HL-60/S4 treated with phorbol 12-myristate 13-acetate at 8.2 ng/mL for 4 days and 3 days (cell line): ENCODE measurements around the gene CCNL2.
"Not testable (repeated sequence)": the region's sequence is repeated elsewhere in the genome, so short reads cannot be mapped to it uniquely, and the experiment has no call there.

Source experiments
- in situ Hi-C: fragments of 300-500 bp; cut with MboI; formaldehyde crosslinking; loops from 2 replicates; pipeline ENCODE4 v1.15.0; 2022; ENCODE audit warnings: low sequenced_read_pairs

The CCNL2 gene

DNA sequence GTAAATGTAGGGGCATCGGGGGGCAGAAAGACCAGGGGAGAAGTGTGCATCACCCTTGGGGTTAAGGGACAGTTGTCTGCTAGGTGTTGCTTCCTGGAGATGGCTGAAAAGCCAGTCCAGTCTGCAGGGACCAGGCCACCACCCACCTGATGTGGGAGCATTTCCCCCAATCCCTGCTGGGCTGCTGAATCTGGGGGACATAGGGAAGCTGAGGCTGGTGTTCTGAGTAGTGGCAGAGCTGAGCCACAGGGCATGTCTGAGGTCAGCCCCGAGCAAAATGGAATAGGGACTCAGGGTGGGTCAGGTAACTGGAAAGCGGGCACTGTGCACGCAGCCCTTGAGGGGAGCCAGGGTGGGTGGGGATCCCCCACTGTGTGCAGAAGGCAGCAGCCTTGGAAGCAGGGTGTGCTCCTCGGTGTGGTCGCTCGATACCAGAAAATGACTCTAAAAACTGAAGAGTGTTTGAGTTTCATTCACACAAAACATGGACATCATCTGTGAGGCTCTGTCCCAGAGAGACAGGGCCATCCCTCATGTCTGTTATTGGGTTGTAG lies 2.4 kb upstream of the CCNL2 start:
- in situ Hi-C loops = no loop called here

DNA sequence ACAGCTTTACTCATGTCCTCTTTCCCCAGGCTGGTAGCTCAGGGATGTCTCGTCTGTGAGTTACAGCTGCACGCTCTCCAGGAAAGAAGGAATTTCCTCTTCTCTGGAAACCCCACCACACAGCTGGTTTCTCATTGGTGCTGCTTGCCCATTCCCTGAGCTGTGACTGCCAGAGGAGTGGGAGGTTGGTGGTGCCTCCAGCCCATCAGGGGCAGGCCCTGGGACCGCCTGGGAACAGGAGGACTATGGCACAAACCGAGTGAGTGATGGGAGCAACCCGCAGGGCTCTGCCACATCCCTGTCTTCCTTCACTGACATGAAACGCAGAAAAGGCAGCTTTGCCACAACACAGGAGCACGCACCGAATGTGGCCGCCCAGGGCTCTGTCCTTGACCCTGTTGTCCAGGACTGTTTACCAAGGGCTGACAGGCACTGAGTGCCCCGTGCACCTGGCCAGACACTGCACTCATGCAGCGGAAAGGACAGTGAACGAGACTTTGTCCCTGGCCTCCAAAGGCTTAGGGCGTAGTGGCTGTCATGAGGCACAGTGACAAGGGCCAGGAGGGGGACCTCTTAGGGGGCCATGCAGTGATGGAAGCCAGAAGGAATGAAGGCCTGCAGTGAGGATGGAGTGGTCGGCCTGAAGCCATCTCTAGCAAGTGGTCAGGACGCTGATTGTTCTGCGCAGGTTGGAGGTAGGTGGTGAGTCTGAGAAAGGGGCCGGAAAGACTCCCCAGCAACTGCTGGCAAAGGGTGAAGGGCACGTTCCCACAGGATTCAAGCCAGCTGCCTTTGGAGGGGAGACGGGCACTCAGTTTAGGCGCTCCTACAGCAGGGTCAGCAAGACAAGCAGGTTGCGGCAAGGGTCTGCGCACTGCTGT lies 1.7 kb upstream of the CCNL2 start:
- in situ Hi-C loops = no loop called here

DNA sequence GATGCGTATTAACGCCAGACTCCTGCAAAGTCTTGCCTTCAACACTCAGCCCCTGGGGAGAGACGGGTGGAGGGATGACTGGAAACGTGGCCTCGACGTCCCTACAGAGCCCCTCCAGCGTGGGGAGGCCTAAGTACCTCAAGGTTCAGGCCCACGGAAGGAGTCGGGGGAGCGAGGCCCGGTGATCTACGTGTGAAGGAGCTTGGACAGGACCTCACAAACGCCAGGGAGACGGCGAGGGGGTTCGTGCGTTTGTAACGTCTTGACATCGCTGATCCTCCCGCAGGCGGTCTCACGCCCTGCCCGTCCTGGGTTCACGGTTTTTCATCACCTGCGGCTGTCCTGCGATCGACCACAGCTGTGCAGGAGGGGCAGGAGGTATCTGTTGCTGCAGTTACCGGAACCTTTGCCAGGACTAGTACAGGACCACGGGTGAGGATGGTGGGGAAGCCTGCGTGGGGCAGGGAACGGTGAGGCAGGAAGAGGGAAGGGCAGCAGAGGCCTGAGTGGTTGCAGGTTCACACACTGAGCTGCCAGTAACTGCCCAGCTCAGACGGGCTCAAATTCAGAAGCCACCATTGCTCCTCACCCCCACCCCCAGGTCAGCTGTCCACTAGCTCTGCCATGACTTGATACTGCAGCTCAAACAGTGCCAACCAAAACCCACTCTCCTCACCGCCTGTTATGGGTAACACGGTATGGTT lies 889 bp upstream of the CCNL2 start:
- in situ Hi-C loops = no loop called here

DNA sequence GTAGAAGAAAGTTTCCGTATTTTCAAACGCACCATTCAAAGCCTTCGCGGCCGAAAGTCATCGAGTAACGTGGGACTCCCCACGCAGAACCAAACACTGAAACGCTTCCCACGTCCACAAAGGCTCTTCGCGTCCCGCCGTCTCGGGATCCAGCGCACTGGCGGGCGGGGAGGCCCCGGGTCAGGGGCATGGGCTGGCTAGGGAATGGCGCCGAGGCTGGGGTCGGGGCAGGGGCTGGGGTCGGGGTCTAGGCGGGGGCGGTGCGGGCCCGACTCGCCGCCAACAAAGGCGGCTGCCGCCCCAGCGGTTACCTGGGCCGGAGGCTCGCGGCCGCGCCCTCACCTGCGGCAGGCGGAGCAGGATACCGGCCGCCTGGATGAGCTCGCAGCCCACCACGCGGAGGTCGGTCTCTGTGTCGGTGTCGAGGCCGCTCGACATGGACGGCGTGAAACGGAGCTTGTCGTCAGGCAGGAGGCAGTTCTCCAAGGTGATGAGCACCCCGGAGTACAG lies 403 bp downstream of the CCNL2 start:
- in situ Hi-C loops = no loop called here

DNA sequence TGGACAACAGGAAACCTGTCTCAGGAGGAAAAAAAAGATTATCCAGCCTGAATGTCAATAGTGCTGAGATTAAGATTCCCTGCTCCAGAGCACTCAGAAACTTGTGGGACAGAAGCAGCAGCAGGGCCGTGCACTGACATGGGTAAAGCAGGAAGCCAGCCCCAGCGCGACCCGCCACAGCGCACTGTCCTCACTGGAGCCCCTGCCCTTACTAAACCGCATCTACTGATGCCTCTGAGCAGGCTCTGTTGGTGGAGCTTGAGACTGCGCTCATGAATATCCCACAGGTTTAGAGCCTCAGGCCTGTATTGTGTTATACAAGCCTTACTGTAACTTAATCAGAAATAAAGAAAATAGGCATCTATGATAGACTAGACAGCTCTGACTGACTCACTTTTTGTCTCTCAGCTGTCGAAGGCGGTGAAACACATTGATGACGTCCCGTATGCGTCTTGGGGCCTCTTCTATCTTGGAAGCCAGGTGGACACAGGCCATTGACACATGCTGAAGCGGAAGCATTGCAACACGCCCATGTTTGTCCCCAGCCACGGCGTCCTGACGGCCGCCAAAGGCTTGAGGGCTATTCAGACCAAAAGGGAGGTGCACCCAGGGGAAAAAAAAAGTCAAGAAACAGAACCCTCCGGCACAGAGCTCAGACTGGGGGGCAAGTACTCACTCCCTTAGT lies 1.2 kb downstream of the CCNL2 start:
- in situ Hi-C loops = no loop called here

DNA sequence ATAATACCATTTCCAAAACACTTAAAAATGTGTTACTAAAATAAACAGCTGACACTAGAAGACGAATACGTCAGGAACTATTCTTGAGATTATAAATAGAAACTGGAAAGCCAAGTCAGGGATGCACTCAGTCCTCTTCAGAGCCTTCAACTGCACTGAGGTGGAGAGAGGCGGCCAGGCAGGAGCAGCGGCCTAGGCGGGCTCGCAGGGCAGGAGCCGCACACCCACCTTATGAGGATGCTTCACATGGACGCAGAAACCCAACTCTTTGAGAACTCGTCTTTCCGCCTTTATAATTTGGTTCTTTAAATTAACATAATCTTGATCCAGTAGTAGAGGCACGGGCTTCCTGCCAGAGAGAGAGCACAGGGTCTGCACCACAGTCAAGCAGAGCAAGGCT lies 4.0 kb downstream of the CCNL2 start:
- in situ Hi-C loops = no loop called here

DNA sequence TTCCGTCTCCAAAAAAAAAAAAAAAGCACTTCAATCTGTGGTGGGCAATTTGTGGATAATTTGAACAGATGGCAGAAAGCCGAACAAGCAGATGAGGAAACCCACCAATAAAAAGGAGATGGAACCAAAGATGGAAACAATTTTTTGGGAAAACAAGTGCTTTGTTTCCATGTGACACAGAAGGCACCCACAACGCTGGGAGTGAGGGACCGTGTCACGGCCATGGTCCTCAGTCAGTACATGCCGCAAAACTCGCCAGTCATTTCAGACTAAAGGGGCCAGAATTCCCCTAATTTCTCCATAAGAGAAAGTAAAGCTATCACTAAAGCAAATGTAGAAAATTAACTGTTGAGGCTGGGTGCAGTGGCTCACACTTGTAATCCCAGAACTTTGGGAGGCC lies 5.0 kb downstream of the CCNL2 start:
- in situ Hi-C loops = no loop called here

DNA sequence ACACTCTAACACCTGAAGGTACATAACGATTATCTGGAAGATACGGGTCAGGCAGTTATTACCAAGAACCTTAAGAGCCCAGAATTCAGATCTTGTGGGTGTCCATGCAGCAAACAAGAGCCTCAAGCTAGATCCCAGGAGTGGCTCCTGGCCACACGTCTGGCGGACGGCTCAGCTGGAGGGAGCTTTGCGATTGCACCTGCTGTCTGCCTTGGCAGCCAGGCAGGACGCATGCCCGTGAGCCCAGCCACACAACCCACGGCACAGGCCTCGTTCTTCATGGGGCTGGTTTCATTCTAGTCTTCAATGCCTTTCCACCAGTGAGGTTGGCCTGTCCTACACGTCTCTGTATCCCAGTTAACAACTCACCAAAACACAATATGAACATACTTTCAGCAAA lies 5.7 kb downstream of the CCNL2 start:
- in situ Hi-C loops = no loop called here

DNA sequence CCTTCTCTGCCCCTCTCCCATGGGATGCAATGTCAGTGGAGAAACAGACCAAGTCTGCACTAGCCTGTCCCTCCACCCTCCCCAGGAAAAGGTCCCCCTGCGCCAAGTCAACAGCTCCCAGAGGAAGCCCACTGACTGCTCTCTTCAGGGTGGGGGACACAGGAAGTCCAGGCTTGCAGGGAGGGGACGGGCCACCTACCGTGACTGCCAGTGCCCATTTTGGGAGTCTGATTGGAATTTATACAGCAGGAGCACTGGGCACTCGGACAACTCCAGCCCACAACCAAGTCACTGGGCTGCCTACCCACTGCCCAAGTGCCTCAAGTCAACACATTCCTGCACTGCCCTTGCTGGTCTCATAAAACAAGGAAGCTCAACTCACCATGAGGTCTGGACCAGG lies 6.1 kb downstream of the CCNL2 start:
- in situ Hi-C loops = no loop called here

DNA sequence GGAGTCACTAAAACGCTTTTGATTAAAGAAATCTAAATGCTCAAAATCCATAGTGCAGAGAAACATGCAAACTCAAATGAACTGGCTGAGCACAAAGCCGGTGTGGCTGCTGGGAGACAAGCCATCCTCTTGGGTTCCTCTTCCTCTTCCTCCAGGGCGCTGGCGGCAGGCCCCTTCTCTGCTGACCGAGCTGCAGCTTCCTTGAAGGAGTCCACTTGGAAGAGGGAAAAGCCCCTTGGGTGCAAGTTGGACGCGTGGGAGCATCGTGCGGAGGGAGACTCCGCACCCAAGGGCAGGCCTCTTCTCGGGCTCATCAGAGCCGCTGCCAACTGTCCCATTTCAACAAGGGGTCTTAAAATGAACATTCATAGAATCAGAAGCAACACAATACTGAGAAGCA lies 7.9 kb downstream of the CCNL2 start:
- in situ Hi-C loops = no loop called here

DNA sequence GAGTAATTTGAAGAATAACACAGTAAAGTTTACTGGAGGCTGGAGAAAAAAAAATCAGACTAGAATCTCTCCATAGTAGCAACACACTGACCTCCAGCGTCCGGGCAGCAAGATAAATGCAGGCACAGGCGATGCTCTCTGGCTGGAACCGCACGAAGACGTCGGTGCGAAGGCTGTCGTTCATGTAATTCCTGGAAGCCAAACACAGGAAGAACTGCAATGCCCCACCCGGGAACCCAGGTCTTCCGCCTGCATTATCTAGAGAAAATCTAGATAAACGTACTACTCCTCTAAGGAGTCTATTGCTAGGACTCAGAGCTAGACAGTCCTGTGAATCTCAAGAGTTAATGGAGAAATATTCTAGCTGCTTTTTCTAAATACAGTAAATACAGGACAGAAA lies 8.5 kb downstream of the CCNL2 start:
- in situ Hi-C loops = no loop called here

DNA sequence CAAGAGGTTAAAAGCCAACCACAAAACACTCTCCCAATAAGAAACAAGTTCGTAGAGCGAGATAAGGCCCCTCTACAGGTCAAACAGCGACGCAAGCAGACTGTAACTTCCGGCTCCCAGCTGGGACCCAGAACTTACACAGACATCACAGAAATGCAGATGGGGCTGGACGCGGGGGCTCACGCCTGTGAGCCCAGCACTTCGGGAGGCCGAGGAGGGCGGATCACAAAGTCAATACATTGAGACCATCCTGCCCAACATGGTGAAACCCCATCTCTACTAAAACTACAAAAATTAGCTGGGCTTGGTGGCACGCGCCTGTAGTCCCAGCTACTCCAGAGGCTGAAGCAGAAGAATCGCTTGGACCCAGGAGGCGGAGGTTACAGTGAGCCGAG lies 11.1 kb downstream of the CCNL2 start:
- in situ Hi-C loops = no loop called here

DNA sequence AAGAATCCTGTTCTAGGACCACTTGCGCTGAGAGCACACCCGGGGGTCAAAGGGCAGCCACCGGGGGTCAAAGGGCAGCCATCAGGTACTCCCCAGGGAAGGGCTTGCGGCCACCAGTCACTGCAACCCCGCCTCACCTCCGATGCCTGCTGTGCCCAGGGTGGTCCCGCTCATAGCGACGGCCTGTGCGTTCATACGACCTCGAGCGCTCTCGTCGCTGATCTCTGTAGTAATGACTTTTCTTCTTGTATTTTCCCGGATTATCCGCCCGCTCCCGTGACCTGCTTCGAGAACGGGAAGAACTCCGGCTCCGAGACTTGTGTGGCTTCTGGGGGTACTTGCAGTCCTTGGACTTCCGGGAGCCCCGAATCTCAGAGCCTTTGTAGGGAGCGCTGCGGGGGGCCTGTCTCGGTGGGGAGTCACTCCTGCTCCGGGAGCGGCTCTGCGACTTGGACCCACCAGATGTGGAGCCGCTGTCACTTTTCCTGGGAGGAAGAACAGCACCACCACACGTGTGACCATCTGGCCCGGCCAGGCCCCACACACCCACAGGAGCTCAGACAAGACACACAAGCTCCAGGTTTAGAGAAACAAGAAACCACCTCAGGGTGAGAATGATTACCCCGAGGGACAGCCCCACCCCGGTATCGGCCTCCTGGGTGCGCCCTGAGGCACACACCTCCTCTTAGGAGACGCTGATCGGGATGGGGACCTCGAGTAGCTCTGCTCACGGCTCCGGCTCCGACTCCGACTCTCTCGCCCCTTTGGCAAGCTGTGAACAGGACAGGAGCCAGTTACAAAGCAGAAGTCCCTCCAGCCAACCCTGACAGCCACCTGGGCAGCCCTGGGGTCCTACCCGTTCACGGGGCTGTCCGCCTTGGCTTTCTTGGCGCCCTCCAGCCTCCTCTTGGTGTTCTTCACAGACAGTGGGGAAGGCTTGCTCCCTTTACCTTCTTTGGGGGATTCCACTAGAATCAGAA lies 11.7 kb downstream of the CCNL2 start:
- in situ Hi-C loops = no loop called here

DNA sequence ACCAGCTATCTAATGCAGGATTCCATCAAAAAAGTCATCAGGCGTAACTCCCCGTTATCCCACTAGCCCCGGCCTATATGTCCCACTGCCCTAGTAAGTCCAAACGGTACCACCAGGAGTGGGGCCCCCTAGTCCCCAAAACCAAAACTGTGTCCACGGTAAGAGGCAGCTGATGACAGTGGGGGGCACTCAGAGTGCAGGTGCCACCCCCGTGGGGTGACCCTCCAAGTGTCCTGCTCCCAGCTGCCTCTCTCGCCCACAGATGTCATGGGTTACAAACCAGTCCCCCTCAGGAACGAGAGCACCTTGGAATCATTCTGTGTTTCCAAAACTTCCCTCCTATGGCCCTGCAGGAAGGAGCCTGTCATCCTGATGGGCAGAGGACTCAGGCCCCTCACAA lies 13.2 kb downstream of the CCNL2 start:
- in situ Hi-C loops = no loop called here

DNA sequence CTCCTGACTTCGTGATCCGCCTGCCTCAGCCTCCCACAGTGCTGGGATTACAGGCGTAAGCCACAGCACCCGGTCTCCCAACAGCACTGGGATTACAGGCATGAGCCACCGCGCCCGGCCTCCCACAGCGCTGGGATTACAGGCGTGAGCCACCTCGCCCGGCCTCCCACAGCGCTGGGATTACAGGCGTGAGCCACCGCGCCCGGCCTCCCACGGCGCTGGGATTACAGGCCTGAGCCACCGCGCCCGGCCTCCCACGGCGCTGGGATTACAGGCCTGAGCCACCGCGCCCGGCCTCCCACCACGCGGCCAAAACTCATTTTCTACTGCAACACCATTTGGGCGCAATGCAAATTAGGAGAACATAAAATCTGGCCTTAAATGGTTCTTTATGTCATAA lies 13.8 kb downstream of the CCNL2 start:
- in situ Hi-C loops = not testable (repeated sequence)

DNA sequence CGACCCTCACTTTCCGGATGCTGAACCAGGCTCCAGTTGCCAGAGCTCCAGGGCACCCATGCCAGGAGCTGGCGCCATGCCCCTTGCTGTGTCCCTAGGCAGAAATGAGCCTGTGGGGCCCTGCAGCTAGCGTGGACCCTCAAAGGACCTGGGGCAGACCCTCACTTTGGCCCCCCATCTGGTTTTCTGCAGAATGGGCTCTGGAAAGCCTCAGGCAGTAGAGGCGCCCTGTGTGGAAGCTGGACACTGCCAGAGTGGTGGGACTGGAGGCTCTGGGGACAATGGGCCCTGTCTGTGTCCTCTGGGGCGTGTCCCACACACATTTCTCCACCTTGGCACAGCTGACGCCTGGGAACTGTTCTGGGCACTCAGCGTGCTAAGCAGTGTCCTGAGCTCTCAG lies 17.8 kb downstream of the CCNL2 start:
- in situ Hi-C loops = no loop called here

DNA sequence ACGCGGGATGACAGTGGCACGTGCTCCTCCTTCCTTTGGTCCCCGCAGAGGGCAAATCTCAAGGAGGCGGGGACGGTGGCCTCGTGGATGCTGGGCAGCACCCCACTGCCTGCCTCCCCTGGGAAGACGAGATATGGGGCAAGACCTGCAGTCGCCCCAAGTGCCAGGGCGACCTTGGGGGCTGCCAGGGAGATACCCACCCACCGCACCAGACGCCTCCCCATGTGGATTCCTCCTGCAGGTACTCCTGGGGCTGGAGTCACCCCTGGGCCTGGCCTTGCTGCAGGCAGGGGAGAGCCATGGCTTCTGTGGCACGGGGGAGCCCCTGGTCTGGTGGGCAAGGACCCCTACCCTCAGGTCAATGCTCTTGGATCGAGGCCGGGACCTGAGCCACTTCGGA lies 18.3 kb downstream of the CCNL2 start:
- in situ Hi-C loops = no loop called here

DNA sequence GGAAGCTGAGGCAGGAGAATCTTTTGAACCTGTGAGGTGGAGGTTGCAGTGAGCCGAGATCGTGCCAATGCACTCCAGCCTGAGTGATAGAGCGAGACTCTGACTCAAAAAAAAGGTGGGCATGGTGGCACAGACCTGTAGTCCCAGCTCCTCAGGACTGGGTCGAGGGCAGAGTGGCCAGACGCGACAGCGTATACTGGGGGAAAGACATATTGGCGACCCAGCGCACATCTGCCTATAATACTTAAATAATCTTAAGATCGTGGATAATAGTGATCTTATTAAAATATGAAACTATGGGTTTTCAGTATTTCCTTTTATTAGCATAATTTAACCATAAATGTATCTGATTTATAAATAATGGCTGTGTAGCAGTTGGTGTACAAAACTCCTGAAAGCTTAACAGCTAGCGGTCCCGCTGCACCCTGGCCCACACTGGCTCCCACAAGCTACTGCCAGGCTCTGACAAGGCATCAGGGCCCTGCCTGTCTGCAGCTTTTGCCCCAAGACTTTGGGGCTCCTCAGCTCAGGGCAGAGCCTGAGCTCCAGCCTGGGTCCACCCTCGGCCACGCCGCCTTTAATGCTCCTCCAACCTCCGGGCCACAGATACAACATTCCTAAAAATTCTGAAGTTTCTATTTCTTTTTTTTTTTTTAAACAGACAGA lies 21.5 kb downstream of the CCNL2 start:
- in situ Hi-C loops = no loop called here

DNA sequence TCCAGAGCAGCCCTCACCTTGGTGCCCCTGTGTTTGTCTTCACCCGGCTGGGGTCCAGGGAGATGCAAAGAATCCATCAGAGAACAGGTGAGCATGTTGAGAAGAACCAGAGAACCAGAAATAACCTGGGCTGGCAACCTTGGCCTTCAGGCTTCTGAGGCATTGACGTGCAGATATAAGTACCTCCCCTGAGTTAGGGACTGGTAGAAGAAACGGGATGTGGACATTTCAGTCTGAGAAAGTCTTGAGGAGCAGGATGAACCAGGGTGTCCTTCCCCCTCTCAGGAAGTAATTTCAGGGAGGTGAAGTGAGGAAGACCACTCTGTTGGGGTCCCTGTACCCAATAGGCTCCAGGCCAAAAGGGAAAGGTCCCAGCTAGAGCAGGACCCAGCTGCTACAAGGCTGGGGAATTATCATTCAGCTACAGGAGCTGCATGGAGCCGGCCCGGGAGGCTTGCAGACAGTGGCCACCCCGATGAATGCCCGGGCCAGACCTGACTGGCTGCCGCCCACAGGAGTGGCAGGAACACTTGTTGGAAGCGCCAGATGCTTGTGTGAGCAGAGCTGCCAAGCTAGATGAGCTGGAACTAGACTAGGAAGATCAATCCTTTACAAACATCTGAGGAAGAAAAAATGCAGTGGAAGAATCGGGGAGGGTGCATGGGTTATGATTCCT lies 22.4 kb downstream of the CCNL2 start:
- in situ Hi-C loops = no loop called here
